HG03103 (cell line): ENCODE measurements around the gene BIN1.

Experiments used
- ATAC-seq: cut with Tn5 transposase; IDR thresholded peaks from one replicate; pipeline ENCODE4 v1.9.1; 2021; ENCODE audit warnings: low read depth; ENCODE audit not compliant: unreplicated experiment

BIN1 gene

GRCh38 chr2:127093648-127094210 is 13.2 kb downstream of the BIN1 start:
- ATAC-seq, result no peak

GRCh38 chr2:127092901-127093516 is 13.9 kb downstream of the BIN1 start:
- ATAC-seq, result no peak

GRCh38 chr2:127092306-127092705 is 14.6 kb downstream of the BIN1 start:
- no peak for ATAC-seq

GRCh38 chr2:127091886-127092285 is 15.1 kb downstream of the BIN1 start:
- ATAC-seq, result no peak

- ATAC-seq, result no peak
Measured at GRCh38 chr2:127091148-127091547, 15.8 kb downstream of the BIN1 start.

- no peak for ATAC-seq
Measured at GRCh38 chr2:127090281-127091120, 16.5 kb downstream of the BIN1 start.

- ATAC-seq, result no peak
Measured at GRCh38 chr2:127089478-127090235, 17.3 kb downstream of the BIN1 start.

GRCh38 chr2:127088706-127089105 is 18.2 kb downstream of the BIN1 start:
- ATAC-seq, result no peak

GRCh38 chr2:127087791-127088495 is 19.0 kb downstream of the BIN1 start:
- no peak for ATAC-seq

- peak; percentile 45 for ATAC-seq
Measured at GRCh38 chr2:127086990-127087790, 19.8 kb downstream of the BIN1 start.

- no peak for ATAC-seq
Measured at GRCh38 chr2:127085317-127085681, 21.7 kb downstream of the BIN1 start.

- no peak for ATAC-seq
Measured at GRCh38 chr2:127084611-127085316, 22.2 kb downstream of the BIN1 start.

- no peak for ATAC-seq
Measured at GRCh38 chr2:127083819-127084503, 23.0 kb downstream of the BIN1 start.

- ATAC-seq, result no peak
Measured at GRCh38 chr2:127082974-127083373, 24.0 kb downstream of the BIN1 start.

GRCh38 chr2:127081826-127082633 is 24.9 kb downstream of the BIN1 start:
- peak; percentile 51 for ATAC-seq

- no peak for ATAC-seq
Measured at GRCh38 chr2:127080938-127081755, 25.8 kb downstream of the BIN1 start.
